GM10248 (cell line): ENCODE results near the gene FAR2.
"Not testable (repeated sequence)": the region's sequence is repeated elsewhere in the genome, so short reads cannot be mapped to it uniquely, and the experiment has no call there.

Source experiments
- CTCF ChIA-PET: fragments of 300-600 bp; sonication (Branson Sonifier 250); formaldehyde crosslinking; extraction: SDS; loops from one replicate; lab custom pipeline; 2021; ENCODE audit warnings: antibody characterized with exemption; lab: Yijun Ruan, JAX
- POLR2A ChIA-PET: fragments of 350-650 bp; sonication (Branson Sonifier 250); formaldehyde crosslinking; extraction: SDS; loops from one replicate; lab custom pipeline; 2020; ENCODE audit warnings: antibody characterized with exemption; lab: Yijun Ruan, JAX
- DNase-seq: peaks from one replicate; pipeline ENCODE4 v3.0.0; 2012; ENCODE audit errors: extremely low spot score
- TF ChIP-seq, protein P1 (sequence below): IDR thresholded peaks from 2 replicates; pipeline ENCODE4 v1.5.1; 2012; ENCODE audit warnings: mild to moderate bottlenecking, low read depth; ENCODE audit errors: extremely low read depth, missing control alignments, control extremely low read depth

The FAR2 gene

DNA sequence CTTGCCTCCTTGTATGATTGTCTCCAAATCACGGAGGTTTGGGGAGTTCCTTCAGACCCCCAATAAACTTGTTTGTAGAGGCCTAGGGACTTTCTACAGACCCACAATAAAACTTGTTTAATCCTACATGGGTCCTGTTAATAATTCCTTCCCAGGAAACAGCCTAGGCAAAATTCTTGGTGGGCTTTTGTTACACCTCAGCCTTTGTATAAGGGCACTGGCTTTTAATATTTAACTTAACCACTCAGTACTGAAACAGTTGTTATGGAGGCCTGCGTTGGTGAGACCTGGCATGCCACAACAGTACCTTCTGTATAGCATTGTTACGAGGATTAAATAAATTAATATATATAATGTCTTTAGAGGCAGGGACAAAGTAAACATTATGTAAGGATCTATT, 32.7 kb upstream of the FAR2 start:
- ChIA-PET CTCF (no interaction called here), POLR2A (no interaction called here)
- no peak for DNase-seq
- TF ChIP-seq, protein P1, sequence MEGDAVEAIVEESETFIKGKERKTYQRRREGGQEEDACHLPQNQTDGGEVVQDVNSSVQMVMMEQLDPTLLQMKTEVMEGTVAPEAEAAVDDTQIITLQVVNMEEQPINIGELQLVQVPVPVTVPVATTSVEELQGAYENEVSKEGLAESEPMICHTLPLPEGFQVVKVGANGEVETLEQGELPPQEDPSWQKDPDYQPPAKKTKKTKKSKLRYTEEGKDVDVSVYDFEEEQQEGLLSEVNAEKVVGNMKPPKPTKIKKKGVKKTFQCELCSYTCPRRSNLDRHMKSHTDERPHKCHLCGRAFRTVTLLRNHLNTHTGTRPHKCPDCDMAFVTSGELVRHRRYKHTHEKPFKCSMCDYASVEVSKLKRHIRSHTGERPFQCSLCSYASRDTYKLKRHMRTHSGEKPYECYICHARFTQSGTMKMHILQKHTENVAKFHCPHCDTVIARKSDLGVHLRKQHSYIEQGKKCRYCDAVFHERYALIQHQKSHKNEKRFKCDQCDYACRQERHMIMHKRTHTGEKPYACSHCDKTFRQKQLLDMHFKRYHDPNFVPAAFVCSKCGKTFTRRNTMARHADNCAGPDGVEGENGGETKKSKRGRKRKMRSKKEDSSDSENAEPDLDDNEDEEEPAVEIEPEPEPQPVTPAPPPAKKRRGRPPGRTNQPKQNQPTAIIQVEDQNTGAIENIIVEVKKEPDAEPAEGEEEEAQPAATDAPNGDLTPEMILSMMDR = no peak

DNA sequence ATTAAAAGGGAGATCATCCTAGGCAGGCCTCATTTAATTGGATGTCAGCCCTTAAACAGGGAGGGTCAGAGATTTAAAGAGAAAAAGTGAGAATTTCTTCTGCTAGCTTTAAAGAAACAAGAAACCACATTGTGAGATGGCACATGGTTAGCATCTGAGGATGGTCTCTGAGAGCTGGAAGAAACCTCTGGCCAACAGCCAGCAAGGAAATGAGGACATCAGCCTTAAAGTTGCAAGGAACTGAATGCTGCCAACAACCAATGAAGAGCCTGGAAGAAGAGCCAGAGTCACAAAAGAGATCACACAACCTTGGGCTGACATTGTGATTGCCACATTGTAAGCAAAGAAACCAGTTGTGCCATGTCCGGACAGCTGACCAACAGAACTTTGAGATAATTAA, 17.5 kb upstream of the FAR2 start:
- ChIA-PET POLR2A (no interaction called here), CTCF (no interaction called here)
- DNase-seq = no peak
- TF ChIP-seq, protein P1 = no peak

DNA sequence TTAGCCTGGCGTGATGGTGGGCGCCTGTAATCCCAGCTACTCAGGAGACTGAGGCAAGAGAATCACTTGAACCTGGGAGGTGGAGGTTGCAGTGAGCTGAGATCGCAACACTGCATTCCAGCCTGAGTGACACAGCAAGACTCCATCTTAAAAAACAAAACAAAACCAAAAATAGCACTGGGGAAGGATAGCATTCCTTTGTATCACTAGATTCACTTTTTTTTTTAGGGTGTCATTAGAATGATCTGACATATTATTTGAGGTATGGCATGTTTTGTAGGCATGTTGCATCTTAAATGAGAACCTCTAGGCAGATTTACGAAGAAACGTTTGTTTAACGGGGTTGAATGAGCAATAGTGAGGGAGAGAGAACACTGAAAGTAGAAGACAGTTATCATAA, 16.8 kb upstream of the FAR2 start:
- TF ChIP-seq, protein P1 = no peak
- no peak for DNase-seq
- ChIA-PET POLR2A (no interaction called here), CTCF (no interaction called here)

DNA sequence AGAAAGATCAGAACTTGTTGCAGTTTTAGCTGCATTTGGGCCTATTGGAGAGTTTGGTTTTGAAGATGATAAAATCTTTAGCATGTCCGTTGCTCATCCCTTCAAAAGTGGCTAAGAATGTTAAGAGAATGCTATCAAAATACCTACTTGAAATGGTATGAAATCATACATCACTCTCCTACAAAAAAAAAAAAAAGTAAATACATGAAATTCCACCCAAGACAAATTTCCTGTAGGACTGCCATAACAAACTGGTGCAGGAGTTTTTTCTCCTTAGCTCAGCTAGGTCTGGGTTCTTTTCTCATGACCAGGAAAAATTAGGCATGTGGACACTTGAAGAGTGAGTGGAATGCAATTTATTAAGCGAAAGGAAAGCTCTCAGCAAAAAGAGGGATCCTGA, 15.9 kb upstream of the FAR2 start:
- ChIA-PET POLR2A (no interaction called here), CTCF (interaction anchor here (1.1 to 1.6 kb wide), 2 partner anchors 18 to 59 kb away, joined by 3 read pairs; no protein-coding TSS in a partner anchor)
- no peak for DNase-seq
- TF ChIP-seq, protein P1 = no peak

DNA sequence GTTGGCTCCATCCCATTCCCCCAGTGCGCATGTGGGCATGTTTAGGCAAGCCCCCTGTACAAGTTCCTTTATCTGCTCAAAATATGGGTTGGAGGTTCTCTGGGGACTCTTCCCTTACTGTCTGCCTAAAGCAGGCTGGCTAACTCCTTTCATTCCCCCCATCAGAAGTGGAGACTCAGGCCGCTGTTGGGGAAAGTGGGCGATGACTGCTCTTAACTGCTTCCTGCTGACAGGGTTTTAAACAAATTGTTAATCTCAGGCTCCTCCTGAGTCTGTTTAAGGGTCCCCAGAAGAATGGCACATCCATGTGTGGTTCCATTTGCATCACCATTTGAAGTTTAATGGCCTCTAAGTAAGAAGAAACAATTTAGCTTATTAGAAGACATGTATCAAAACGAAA, 15.4 kb upstream of the FAR2 start:
- TF ChIP-seq, protein P1 = no peak
- POLR2A ChIA-PET = no interaction called here
- CTCF ChIA-PET = interaction anchor here (1.1 to 1.6 kb wide), 3 partner anchors 10 to 59 kb away, joined by 3 read pairs; no protein-coding TSS in a partner anchor
- DNase-seq = no peak

DNA sequence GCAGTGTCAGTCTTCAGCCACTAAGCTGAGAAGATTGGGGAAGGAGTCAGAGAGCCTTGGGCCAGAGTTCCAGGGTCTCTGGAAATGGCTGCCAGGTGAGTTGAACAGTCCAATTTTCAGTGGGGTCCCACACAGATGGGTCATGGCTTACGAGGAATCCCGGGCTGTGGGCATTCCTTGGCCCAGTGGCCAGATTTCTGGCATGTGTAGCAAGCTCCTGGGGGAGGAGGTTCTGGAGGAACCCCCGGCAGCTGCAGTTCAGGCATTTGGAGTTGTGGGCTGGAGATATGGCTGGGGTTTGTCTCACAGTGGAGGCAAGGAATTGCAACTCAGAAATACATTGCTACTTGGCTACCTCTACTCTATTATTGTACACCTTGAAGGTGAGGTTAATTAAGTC, 10.8 kb upstream of the FAR2 start:
- CTCF ChIA-PET, DNase-seq, POLR2A ChIA-PET: not testable (repeated sequence)

DNA sequence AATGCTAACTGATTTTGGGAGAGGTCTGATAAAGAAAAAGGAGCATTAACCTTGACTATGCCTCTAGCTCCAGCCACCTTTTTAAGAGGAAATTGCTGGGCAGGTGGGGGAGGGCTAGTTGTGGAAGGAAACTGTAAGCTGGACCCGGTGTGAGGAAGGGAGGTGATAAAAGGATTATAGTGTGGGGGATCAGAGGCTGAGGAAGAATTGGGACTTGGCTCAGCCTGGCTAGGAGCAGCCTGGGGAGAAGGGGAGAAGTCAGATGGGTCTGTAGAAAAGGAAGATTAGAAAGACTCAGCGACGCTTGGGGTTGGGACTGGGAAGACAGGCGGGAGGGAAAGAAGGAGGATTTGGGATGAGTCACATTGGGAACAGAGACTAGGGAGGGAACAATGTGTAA, 10.2 kb upstream of the FAR2 start:
- CTCF ChIA-PET = not testable (repeated sequence)

DNA sequence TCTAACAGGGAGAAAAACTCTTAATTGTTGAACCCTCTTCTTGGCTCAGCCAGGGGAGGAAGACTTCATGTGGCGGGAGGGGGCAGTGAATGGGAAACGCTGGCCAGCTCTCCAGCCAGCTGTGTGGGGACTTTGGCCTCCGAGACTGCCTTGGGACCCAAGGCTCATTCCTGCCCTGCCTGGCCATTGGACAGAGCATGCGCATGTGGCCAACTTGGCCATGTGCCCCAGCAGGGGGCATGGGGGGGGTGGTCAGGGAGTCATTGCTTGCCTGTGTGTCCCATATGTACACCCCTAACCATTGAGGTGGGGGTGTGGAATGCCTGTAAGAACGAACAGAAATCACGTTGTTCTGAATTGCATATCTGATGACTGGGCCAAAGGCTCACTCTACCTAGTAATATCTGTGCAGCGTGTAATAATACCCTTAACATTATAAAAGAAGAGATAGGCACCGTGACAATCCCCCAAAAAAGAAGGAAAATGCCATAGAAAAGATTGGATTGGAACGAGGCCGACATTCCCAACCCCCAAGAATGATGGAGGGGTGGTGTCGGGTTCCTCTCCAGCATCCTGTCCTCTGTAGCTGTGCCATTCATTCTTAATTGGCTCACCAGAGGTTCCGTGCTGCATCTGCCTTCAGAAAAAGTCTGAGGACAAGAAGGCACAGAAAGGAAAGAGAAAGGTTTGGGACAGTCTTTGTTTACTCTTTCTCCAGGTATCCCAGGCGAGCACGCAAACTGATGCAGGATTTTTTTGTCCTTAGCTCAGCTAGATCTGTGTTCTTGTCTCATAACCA, 3.5 kb upstream of the FAR2 start:
- CTCF ChIA-PET = no interaction called here
- DNase-seq = no peak
- POLR2A ChIA-PET = no interaction called here
- TF ChIP-seq, protein P1 = no peak

More for the DNA sequence above, 10.2 kb upstream of the FAR2 start:
- DNase-seq, POLR2A ChIA-PET: not testable (repeated sequence)
